ENCODE results near the gene HOXC11. TPM values are rescaled to one million over a fixed set of nuclear protein-coding genes. Genes with fewer than 3 reads are reported as not detected.

The HOXC11 gene
- total RNA-seq, 1 experiment from 2014 or later, result not detected

GRCh38 chr12:54016051-54016450, 43.1 kb downstream of the HOXC11 start:
- Histone ChIP-seq H3K4me3 (ENCODE audit: insufficient read depth, low read depth, low read length) (no peak overlapping the region), H3K36me3 (replicated peaks; ENCODE audit: control insufficient read depth, insufficient read depth, low read length) (no peaks in the 10 kb centered on the region), H3K27me3 (ENCODE audit: control insufficient read depth, insufficient read depth, low read length) (peaks cover 99% of the 10 kb centered on the region)
- DNase-seq, result no peak

DNA sequence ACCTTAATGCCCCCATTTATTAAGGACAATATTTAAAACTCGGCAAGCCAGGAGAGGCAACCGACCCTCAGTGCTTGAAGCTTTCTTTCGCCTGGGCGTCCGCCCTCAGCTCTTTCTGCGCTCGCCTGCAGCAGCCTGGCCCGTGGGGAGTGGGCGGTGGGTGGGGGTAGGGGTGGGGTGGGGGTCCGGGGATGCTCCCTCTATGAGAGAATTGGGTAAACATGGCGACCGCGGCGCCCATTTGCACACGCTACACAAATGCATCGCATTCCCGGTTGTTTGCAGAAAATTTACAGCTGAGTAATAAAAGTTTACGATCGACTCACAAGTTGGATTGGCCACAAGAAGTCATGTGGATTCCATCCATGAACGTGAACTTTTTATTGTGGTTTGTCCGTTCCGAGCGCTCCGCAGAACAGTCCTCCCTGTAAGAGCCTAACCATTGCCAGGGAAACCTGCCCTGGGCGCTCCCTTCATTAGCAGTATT, 43.6 kb downstream of the HOXC11 start:
- no peak for DNase-seq
- H3K36me3 ChIP-seq (replicated peaks; ENCODE audit: control insufficient read depth, insufficient read depth, low read length), result no peaks in the 10 kb centered on the region
- peaks cover 99% of the 10 kb centered on the region for H3K27me3 ChIP-seq (ENCODE audit: control insufficient read depth, insufficient read depth, low read length)
- H3K4me3 ChIP-seq (ENCODE audit: insufficient read depth, low read depth, low read length), result no peak overlapping the region

- peak; percentile 86 for DNase-seq
- Histone ChIP-seq H3K36me3 (replicated peaks; ENCODE audit: control insufficient read depth, insufficient read depth, low read length) (no peaks in the 10 kb centered on the region), H3K4me3 (ENCODE audit: insufficient read depth, low read depth, low read length) (peak overlapping the region; percentile 30), H3K27me3 (ENCODE audit: control insufficient read depth, insufficient read depth, low read length) (peaks cover 99% of the 10 kb centered on the region)
Measured at GRCh38 chr12:54017027-54017788, 44.3 kb downstream of the HOXC11 start.

GRCh38 chr12:54017878-54018467, 45.0 kb downstream of the HOXC11 start:
- Histone ChIP-seq H3K36me3 (replicated peaks; ENCODE audit: control insufficient read depth, insufficient read depth, low read length) (no peaks in the 10 kb centered on the region), H3K4me3 (ENCODE audit: insufficient read depth, low read depth, low read length) (peak overlapping the region; percentile 30), H3K27me3 (ENCODE audit: control insufficient read depth, insufficient read depth, low read length) (peaks cover 99% of the 10 kb centered on the region)
- peak; percentile 96 for DNase-seq

GRCh38 chr12:54018468-54018984, 45.6 kb downstream of the HOXC11 start:
- DNase-seq, result peak; percentile 75
- H3K27me3 ChIP-seq (ENCODE audit: control insufficient read depth, insufficient read depth, low read length), result peaks cover 99% of the 10 kb centered on the region
- H3K4me3 ChIP-seq (ENCODE audit: insufficient read depth, low read depth, low read length), result peak overlapping the region; percentile 30; the same call in 1 of the 2 replicates
- H3K36me3 ChIP-seq (replicated peaks; ENCODE audit: control insufficient read depth, insufficient read depth, low read length), result no peaks in the 10 kb centered on the region

DNA sequence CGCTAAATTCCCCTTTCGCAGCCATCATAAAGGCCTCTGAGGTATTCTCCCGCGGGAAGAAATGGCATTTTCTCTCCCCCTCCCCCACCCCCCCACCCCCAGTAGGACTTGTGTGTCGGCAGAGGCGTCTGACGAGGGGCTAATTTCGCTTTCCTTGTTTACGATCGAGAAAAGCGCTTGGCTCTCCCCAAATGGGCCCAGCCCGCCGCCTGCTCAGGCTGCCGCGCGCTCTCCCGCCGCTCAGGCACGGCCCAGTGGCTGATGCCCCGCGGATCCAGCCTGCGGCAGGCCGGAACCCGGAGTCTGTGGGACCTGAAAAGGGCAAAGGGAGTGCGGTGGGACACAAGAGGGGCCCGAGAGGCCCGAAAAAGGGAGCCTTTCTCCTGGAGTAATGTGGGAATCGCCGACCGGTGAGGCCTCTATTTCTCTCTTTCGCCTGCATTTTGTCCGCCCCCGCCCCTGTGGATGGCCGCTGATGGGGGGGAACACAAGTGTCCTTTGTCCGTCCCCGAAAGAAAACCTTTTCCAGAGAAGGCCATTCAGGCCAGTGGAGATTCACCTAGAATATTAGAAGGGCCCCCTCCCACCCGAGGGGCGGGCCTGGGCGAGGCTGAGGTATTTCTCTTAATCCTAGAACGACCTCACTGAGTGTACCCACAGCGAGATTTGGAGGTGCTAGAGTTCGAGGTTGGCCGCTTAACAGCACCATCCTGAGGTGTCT, 46.3 kb downstream of the HOXC11 start:
- peak; percentile 82 for DNase-seq
- Histone ChIP-seq H3K36me3 (replicated peaks; ENCODE audit: control insufficient read depth, insufficient read depth, low read length) (no peaks in the 10 kb centered on the region), H3K27me3 (ENCODE audit: control insufficient read depth, insufficient read depth, low read length) (peaks cover 99% of the 10 kb centered on the region), H3K4me3 (ENCODE audit: insufficient read depth, low read depth, low read length) (peak overlapping the region; percentile 14; the same call in 1 of the 2 replicates)

GRCh38 chr12:54019924-54020590, 47.1 kb downstream of the HOXC11 start:
- H3K27me3 ChIP-seq (ENCODE audit: control insufficient read depth, insufficient read depth, low read length), result peaks cover 99% of the 10 kb centered on the region
- H3K36me3 ChIP-seq (replicated peaks; ENCODE audit: control insufficient read depth, insufficient read depth, low read length), result no peaks in the 10 kb centered on the region
- no peak for DNase-seq
- H3K4me3 ChIP-seq (ENCODE audit: insufficient read depth, low read depth, low read length), result no peak overlapping the region

GRCh38 chr12:54020591-54021405, 47.9 kb downstream of the HOXC11 start:
- peaks cover 99% of the 10 kb centered on the region for H3K27me3 ChIP-seq (ENCODE audit: control insufficient read depth, insufficient read depth, low read length)
- no peak for DNase-seq
- H3K36me3 ChIP-seq (replicated peaks; ENCODE audit: control insufficient read depth, insufficient read depth, low read length), result no peaks in the 10 kb centered on the region
- H3K4me3 ChIP-seq (ENCODE audit: insufficient read depth, low read depth, low read length), result no peak overlapping the region

GRCh38 chr12:54021432-54022013, 48.6 kb downstream of the HOXC11 start:
- H3K27me3 ChIP-seq (ENCODE audit: control insufficient read depth, insufficient read depth, low read length), result peaks cover 99% of the 10 kb centered on the region
- no peaks in the 10 kb centered on the region for H3K36me3 ChIP-seq (replicated peaks; ENCODE audit: control insufficient read depth, insufficient read depth, low read length)
- DNase-seq, result peak; percentile 82
- no peak overlapping the region for H3K4me3 ChIP-seq (ENCODE audit: insufficient read depth, low read depth, low read length)

DNA sequence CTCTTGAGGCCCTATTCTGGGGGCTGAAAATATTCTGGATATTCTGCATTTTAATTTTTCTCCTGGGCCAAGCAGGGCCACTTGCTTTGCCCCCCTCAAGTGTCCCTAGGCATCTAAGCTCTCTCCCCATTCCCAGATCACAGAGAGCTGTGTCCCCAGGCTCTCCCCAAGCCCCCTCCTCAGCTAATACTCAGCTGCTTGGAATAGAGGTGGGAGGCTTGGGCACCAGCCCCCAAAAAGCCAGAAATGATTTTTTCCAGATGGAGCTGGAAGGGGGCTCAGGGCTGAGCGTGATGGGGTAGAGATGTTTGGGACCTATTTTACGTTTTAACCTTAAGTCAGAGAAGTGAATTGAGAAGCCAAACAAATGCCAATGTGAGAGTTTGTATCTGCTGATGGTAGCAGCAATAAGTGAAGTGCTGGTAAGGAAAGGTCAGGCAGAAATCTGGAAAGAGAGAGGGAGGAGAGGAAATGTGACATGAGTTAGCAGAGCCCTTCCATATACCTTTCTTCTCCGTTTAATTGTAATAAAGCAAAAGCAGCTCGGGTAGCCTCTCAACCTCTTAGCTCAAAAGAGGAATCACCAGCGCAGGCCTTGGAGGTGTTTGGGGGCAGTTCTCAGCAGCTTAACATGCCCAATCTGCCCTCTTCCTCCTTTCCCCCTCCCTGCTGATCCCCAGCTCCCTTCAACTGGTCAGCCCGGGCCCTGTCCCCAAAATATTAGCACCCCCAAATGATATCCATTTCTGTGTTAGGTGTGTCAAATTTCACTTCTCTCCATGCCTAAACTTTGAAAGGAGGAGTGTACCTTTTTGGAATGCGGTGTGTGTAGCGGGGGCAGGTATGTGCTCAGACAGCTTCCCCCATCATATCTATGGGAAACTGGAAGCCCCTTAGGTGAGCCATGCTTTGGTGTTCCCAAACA, 50.3 kb downstream of the HOXC11 start:
- Histone ChIP-seq H3K27me3 (ENCODE audit: control insufficient read depth, insufficient read depth, low read length) (peaks cover 100% of the 10 kb centered on the region), H3K36me3 (replicated peaks; ENCODE audit: control insufficient read depth, insufficient read depth, low read length) (no peaks in the 10 kb centered on the region), H3K4me3 (ENCODE audit: insufficient read depth, low read depth, low read length) (no peak overlapping the region)
- no peak for DNase-seq

DNA sequence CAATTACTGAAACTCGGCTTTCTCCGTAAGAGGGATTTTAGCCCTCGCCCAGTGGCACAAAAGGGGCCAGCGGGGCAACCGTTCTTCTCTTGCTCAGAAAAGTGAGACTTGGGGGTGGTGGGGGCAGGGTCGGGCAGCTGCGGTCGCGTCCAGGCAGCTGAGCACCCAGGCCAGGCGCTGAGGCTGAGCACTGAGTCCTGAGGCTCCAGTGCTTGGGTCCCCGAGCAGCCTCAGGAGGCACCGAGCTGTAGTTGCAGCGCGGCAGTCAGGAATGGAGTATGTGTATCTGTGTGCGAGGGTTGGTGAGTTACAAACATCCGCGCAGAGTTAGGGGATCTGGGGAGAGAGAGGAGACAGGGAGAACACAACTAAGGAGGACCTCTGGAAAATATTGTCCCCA, 51.2 kb downstream of the HOXC11 start:
- Histone ChIP-seq H3K36me3 (replicated peaks; ENCODE audit: control insufficient read depth, insufficient read depth, low read length) (no peaks in the 10 kb centered on the region), H3K4me3 (ENCODE audit: insufficient read depth, low read depth, low read length) (no peak overlapping the region), H3K27me3 (ENCODE audit: control insufficient read depth, insufficient read depth, low read length) (peaks cover 100% of the 10 kb centered on the region)
- no peak for DNase-seq

GRCh38 chr12:54024581-54025305, 51.8 kb downstream of the HOXC11 start:
- Histone ChIP-seq H3K4me3 (ENCODE audit: insufficient read depth, low read depth, low read length) (no peak overlapping the region), H3K36me3 (replicated peaks; ENCODE audit: control insufficient read depth, insufficient read depth, low read length) (no peaks in the 10 kb centered on the region), H3K27me3 (ENCODE audit: control insufficient read depth, insufficient read depth, low read length) (peaks cover 100% of the 10 kb centered on the region)
- DNase-seq, result no peak
